HG03520 (cell line): ENCODE measurements around the gene TRERF1.

ENCODE experiments used
- ATAC-seq: cut with Tn5 transposase; IDR thresholded peaks from one replicate; pipeline ENCODE4 v1.9.1; 2021; ENCODE audit warnings: mild to moderate bottlenecking, moderate library complexity; ENCODE audit not compliant: unreplicated experiment

Gene TRERF1

GRCh38 chr6:42176981-42177380, 274.7 kb downstream of the TRERF1 start:
- ATAC-seq, result no peak

- no peak for ATAC-seq
Measured at GRCh38 chr6:42175860-42176259, 275.9 kb downstream of the TRERF1 start.
